Hepatocyte (in vitro differentiated cells): ENCODE results near the gene VPS4A. TPM values are rescaled to one million over a fixed set of nuclear protein-coding genes. Genes with fewer than 3 reads are reported as not detected.

Source experiments
- DNase-seq: peaks from one replicate; pipeline ENCODE4 v3.0.0-alpha.2; 2016; ENCODE audit warnings: low spot score
- H2AFZ ChIP-seq: fragments of 200-600 bp; sonication (generic); 2 replicates; pipeline ENCODE4 v1.6.0; 2016; ENCODE audit warnings: antibody characterized with exemption, mild to moderate bottlenecking
- H3K27ac ChIP-seq: fragments of 200-600 bp; sonication (generic); 2 replicates; pipeline ENCODE4 v1.5.1; 2016; ENCODE audit warnings: mild to moderate bottlenecking
- H3K27me3 ChIP-seq: fragments of 200-600 bp; sonication (generic); 2 replicates; pipeline ENCODE4 v1.6.1; 2016
- H3K36me3 ChIP-seq: fragments of 200-600 bp; sonication (generic); replicated peaks from 2 replicates; pipeline ENCODE4 v1.5.1; 2016; ENCODE audit warnings: low read depth; ENCODE audit not compliant: insufficient read depth
- H3K4me1 ChIP-seq: fragments of 200-600 bp; sonication (generic); 2 replicates; pipeline ENCODE4 v1.5.1; 2016; ENCODE audit warnings: mild to moderate bottlenecking, moderate library complexity; ENCODE audit not compliant: insufficient read depth
- H3K4me2 ChIP-seq: fragments of 200-600 bp; sonication (generic); 2 replicates; pipeline ENCODE4 v1.6.0; 2016
- H3K4me3 ChIP-seq: fragments of 200-600 bp; sonication (generic); 2 replicates; pipeline ENCODE4 v1.5.1; 2016; ENCODE audit warnings: mild to moderate bottlenecking
- H3K79me2 ChIP-seq: fragments of 200-600 bp; sonication (generic); 2 replicates; pipeline ENCODE4 v1.6.0; 2017; ENCODE audit warnings: mild to moderate bottlenecking
- H3K9me2 ChIP-seq: fragments of 200-600 bp; sonication (generic); replicated peaks from 2 replicates; pipeline ENCODE4 v1.6.0; 2017; ENCODE audit warnings: mild to moderate bottlenecking; ENCODE audit not compliant: insufficient read depth
- H3K9me3 ChIP-seq: fragments of 200-600 bp; sonication (generic); 2 replicates; pipeline ENCODE4 v1.5.1; 2016; ENCODE audit warnings: low read depth, mild to moderate bottlenecking
- H4K20me1 ChIP-seq: fragments of 200-600 bp; sonication (generic); 2 replicates; pipeline ENCODE4 v1.6.0; 2016; ENCODE audit warnings: mild to moderate bottlenecking; ENCODE audit not compliant: insufficient read depth, poor library complexity, severe bottlenecking
- EZH2 ChIP-seq: fragments of 200-600 bp; sonication (generic); IDR thresholded peaks from 2 replicates; pipeline ENCODE4 v1.6.1; 2016; ENCODE audit warnings: antibody characterized with exemption, mild to moderate bottlenecking, borderline replicate concordance
- EZH2phosphoT487 ChIP-seq: fragments of 200-600 bp; sonication (generic); IDR thresholded peaks from one replicate; pipeline ENCODE4 v1.6.1; 2018; ENCODE audit warnings: antibody characterized with exemption, mild to moderate bottlenecking, low read depth, moderate library complexity; ENCODE audit not compliant: unreplicated experiment, severe bottlenecking
- whole genome bisulfite sequencing: methylation state at CpG from one replicate; pipeline ENCODE4 v1.1.6; 2016; ENCODE audit warnings: low lambda C conversion rate; ENCODE audit errors: missing lambda C conversion rate; 5-methylcytosine and 5-hydroxymethylcytosine counted together
- polyA plus RNA-seq: library from polyadenylated mRNA; unstranded; fragments of >200 nt; fragmentation: Nextera tagmentation; extraction: Ambion mirVana; gene quantifications from 2 replicates; pipeline ENCODE4 v1.2.1, GENCODE V29; 2016
- total RNA-seq: library from RNA; depleted of rRNA; stranded (reverse); fragments of >200 nt; gene quantifications from 2 replicates; pipeline ENCODE4 v1.2.3, GENCODE V29; 2014
- TF ChIP-seq, protein P1 (sequence below): fragments of 200-600 bp; sonication (generic); IDR thresholded peaks from 2 replicates; pipeline ENCODE4 v1.5.1; 2016; ENCODE audit warnings: antibody characterized with exemption, mild to moderate bottlenecking; ENCODE audit not compliant: poor library complexity

Gene VPS4A
- total and polyA plus RNA-seq, 2 experiments from 2014 or later: 19.9 to 36.9 TPM

DNA sequence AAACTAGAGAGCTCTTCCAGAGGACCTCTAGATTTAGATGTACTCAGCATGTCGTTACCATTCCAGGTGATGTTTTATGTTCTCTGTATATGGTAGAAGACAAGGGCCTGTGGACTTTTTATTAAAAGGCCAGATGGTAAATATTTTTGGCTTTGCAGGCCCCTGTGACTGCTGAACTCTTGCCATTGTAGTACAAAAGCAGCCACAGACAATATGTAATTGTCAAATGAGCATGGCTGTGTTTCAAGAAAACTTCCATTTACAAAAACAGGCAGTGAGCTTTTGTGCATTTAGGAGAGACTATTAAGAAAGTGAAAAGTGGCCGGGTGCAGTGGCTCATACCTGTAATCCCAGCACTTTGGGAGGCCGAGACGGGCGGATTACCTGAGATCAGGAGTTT, 33.0 kb downstream of the VPS4A start:
- Histone ChIP-seq H3K4me2 (no peak overlapping the region), H3K9me3 (no peaks in the 10 kb centered on the region), H3K4me3 (no peak overlapping the region), H3K27me3 (no peaks in the 10 kb centered on the region), H3K79me2 (peaks cover 28% of the 10 kb centered on the region), H3K27ac (no peak overlapping the region), H2AFZ (no peak overlapping the region), H3K9me2 (no peaks in the 10 kb centered on the region), H4K20me1 (no peaks in the 10 kb centered on the region), H3K4me1 (peaks cover 9% of the 10 kb centered on the region), H3K36me3 (no peaks in the 10 kb centered on the region)
- DNase-seq: no peak
- 97% methylated on average over 5 of the region's 5 CpGs for WGBS
- TF ChIP-seq EZH2: no peak
- no peak for TF ChIP-seq EZH2phosphoT487

GRCh38 chr16:69345923-69346322, 34.8 kb downstream of the VPS4A start:
- Histone ChIP-seq H3K36me3 (no peaks in the 10 kb centered on the region), H3K79me2 (peaks cover 18% of the 10 kb centered on the region), H3K4me3 (no peak overlapping the region), H3K27ac (no peak overlapping the region), H3K4me1 (peaks cover 2% of the 10 kb centered on the region), H3K9me2 (no peaks in the 10 kb centered on the region), H2AFZ (no peak overlapping the region), H3K9me3 (no peaks in the 10 kb centered on the region), H4K20me1 (no peaks in the 10 kb centered on the region), H3K4me2 (no peak overlapping the region), H3K27me3 (no peaks in the 10 kb centered on the region)
- WGBS: 94% methylated on average over 4 of the region's 4 CpGs
- TF ChIP-seq EZH2: no peak
- TF ChIP-seq, protein P1, sequence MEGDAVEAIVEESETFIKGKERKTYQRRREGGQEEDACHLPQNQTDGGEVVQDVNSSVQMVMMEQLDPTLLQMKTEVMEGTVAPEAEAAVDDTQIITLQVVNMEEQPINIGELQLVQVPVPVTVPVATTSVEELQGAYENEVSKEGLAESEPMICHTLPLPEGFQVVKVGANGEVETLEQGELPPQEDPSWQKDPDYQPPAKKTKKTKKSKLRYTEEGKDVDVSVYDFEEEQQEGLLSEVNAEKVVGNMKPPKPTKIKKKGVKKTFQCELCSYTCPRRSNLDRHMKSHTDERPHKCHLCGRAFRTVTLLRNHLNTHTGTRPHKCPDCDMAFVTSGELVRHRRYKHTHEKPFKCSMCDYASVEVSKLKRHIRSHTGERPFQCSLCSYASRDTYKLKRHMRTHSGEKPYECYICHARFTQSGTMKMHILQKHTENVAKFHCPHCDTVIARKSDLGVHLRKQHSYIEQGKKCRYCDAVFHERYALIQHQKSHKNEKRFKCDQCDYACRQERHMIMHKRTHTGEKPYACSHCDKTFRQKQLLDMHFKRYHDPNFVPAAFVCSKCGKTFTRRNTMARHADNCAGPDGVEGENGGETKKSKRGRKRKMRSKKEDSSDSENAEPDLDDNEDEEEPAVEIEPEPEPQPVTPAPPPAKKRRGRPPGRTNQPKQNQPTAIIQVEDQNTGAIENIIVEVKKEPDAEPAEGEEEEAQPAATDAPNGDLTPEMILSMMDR: no peak
- TF ChIP-seq EZH2phosphoT487: no peak
- no peak for DNase-seq

DNA sequence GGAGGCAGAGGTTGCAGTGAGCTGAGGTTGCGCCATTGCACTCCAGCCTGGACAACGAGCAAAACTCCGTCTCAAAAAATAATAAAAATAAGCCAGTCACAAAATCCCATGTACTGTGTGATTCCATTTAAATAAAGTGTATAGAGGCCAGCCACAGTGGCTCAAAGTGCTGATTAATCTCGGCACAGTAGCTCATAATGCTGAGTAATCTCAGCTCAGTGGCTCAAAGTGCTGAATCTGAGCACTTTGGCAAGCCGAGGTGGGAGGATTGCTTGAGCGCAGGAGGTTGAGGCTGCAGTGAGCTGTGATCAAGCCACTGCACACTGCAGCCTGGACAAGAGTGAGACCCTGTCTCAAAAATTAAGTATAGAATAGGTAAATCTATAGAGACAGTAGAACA, 35.5 kb downstream of the VPS4A start:
- H2AFZ ChIP-seq: no peak overlapping the region
- DNase-seq: no peak
- H3K79me2 ChIP-seq: peaks cover 11% of the 10 kb centered on the region
- no peak overlapping the region for H3K4me3 ChIP-seq
- no peaks in the 10 kb centered on the region for H3K27me3 ChIP-seq
- H3K27ac ChIP-seq: no peak overlapping the region
- no peaks in the 10 kb centered on the region for H3K36me3 ChIP-seq
- TF ChIP-seq, protein P1: no peak
- TF ChIP-seq EZH2 (no peak), EZH2phosphoT487 (no peak)
- no peaks in the 10 kb centered on the region for H4K20me1 ChIP-seq
- no peaks in the 10 kb centered on the region for H3K4me1 ChIP-seq
- H3K9me2 ChIP-seq: no peaks in the 10 kb centered on the region
- WGBS: 88% methylated on average over 6 of the region's 6 CpGs
- H3K9me3 ChIP-seq: no peaks in the 10 kb centered on the region
- no peak overlapping the region for H3K4me2 ChIP-seq

- Histone ChIP-seq H3K36me3 (no peaks in the 10 kb centered on the region), H3K4me2 (no peak overlapping the region), H2AFZ (no peak overlapping the region), H3K9me3 (no peaks in the 10 kb centered on the region), H4K20me1 (no peaks in the 10 kb centered on the region), H3K27ac (no peak overlapping the region), H3K79me2 (no peaks in the 10 kb centered on the region), H3K9me2 (no peaks in the 10 kb centered on the region), H3K27me3 (no peaks in the 10 kb centered on the region), H3K4me3 (no peak overlapping the region), H3K4me1 (no peaks in the 10 kb centered on the region)
- DNase-seq: no peak
- 91% methylated on average over 1 of the region's 6 CpGs for WGBS
- no peak for TF ChIP-seq EZH2
- TF ChIP-seq, protein P1: no peak
- TF ChIP-seq EZH2phosphoT487: no peak
These were observed 37.1 kb downstream of the VPS4A start for GRCh38 chr16:69348222-69348621.
